Measurements from ENCODE around the gene ZBTB16.

GRCh38 chr11:114148013-114148382 is 88.5 kb downstream of the ZBTB16 start:
- TF ChIP-seq FOXK2 (IDR thresholded peaks at IDR 0.05) = no peak
- no peak for TF ChIP-seq CTBP1 (IDR thresholded peaks at IDR 0.05; ENCODE audit: borderline replicate concordance)
- TF ChIP-seq TARDBP (IDR thresholded peaks at IDR 0.05) = no peak
- TF ChIP-seq SUZ12 (IDR thresholded peaks at IDR 0.05) = no peak
- TF ChIP-seq SP1 (IDR thresholded peaks at IDR 0.05) = no peak

All from HEK293T (cell line).